ENCODE data around the gene CDCA3. TPM values are rescaled to one million over a fixed set of nuclear protein-coding genes. Genes with fewer than 3 reads are reported as not detected.

CDCA3 gene
- total RNA-seq, 1 donor from 2014 or later = 5.2 TPM

DNA sequence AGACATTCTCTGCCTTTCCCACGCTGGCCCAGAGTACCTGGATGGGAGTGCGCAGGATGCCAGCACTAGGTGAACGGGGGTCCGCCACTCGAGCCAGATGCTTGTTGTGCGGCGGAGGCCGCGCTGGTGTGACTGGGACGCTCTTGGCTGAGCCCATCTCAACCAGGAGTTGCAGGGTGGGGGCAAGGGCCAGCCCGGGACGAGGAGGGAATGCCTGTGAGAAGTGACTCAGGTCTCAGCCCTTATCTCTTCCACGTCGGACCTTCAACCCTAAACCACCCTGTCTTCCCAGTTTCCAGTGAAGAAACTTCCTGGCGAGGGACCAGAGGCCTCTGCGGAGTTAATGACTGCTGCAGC lies 312 bp downstream of the CDCA3 start:
- DNase-seq = no peak
- H3K36me3 Mint-ChIP-seq (ENCODE audit: unreplicated experiment) = no peaks in the 10 kb centered on the region
- peaks cover 11% of the 10 kb centered on the region for H3K9me3 Mint-ChIP-seq (ENCODE audit: unreplicated experiment)
- peaks cover 13% of the 10 kb centered on the region for H3K4me1 Mint-ChIP-seq (ENCODE audit: low read depth, unreplicated experiment)
- peaks cover 10% of the 10 kb centered on the region for H3K27me3 Mint-ChIP-seq (ENCODE audit: unreplicated experiment)
- TF ChIP-seq, protein P1, sequence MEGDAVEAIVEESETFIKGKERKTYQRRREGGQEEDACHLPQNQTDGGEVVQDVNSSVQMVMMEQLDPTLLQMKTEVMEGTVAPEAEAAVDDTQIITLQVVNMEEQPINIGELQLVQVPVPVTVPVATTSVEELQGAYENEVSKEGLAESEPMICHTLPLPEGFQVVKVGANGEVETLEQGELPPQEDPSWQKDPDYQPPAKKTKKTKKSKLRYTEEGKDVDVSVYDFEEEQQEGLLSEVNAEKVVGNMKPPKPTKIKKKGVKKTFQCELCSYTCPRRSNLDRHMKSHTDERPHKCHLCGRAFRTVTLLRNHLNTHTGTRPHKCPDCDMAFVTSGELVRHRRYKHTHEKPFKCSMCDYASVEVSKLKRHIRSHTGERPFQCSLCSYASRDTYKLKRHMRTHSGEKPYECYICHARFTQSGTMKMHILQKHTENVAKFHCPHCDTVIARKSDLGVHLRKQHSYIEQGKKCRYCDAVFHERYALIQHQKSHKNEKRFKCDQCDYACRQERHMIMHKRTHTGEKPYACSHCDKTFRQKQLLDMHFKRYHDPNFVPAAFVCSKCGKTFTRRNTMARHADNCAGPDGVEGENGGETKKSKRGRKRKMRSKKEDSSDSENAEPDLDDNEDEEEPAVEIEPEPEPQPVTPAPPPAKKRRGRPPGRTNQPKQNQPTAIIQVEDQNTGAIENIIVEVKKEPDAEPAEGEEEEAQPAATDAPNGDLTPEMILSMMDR (IDR thresholded peaks at IDR 0.05; ENCODE audit: partially characterized antibody, unreplicated experiment) = no peak
- H3K4me3 Mint-ChIP-seq (ENCODE audit: unreplicated experiment) = peak overlapping the region; percentile 98
- H3K27ac Mint-ChIP-seq (ENCODE audit: unreplicated experiment) = no peak overlapping the region

DNA sequence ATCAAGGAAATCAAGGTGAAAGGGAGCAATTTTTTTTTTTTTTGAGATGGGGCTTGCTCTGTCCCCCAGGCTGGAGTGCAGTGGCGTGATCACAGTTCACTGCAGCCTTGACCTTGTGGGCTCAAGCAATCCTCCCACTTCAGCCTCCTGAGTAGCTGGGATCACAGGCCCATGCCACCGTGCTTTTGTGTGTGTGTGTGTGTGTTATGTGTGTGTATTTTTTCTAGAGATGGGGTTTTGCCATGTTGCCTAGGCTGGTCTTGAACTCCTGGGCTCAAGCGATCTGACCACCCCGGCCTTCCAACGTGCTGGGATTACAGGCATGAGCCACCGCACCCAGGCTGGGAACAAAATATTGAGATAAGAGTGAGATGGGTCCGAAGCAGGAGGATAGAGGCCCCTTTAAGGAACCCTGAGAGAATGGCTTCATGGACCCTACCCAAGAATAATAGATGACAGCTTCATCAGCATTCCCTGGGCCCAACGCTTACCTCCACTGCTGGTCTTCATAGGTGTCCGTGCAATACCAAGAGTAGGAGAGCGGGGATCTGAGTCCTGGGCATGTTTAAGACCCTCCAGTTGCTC lies 1.0 kb downstream of the CDCA3 start:
- Mint-ChIP-seq H3K27ac (ENCODE audit: unreplicated experiment) (peak overlapping the region; percentile 39), H3K4me1 (ENCODE audit: low read depth, unreplicated experiment) (peaks cover 13% of the 10 kb centered on the region), H3K36me3 (ENCODE audit: unreplicated experiment) (no peaks in the 10 kb centered on the region), H3K27me3 (ENCODE audit: unreplicated experiment) (peaks cover 10% of the 10 kb centered on the region), H3K4me3 (ENCODE audit: unreplicated experiment) (peak overlapping the region; percentile 98), H3K9me3 (ENCODE audit: unreplicated experiment) (peaks cover 9% of the 10 kb centered on the region)
- DNase-seq = no peak
- TF ChIP-seq, protein P1 (IDR thresholded peaks at IDR 0.05; ENCODE audit: partially characterized antibody, unreplicated experiment) = no peak

DNA sequence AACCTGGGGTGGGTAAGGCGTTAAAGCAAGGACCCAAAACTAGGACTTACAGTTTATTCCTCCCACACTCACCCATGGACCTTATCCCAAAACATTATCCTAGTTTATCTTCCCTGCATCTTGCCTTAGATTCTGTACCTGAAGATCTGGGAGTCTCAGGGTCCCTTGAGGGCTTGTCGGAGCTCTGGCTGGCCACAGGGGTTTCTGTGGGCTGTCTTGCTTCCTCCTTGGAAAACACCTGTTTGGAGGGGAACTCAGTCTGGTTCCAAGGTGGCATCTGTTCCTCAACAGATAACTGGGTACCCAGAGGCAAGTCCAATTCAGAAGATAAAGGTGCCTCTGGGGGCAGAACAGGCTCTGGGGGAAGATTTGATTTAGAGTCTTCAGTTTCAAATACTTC lies 1.7 kb downstream of the CDCA3 start:
- peaks cover 13% of the 10 kb centered on the region for H3K4me1 Mint-ChIP-seq (ENCODE audit: low read depth, unreplicated experiment)
- no peak overlapping the region for H3K27ac Mint-ChIP-seq (ENCODE audit: unreplicated experiment)
- H3K9me3 Mint-ChIP-seq (ENCODE audit: unreplicated experiment) = peaks cover 9% of the 10 kb centered on the region
- H3K36me3 Mint-ChIP-seq (ENCODE audit: unreplicated experiment) = no peaks in the 10 kb centered on the region
- TF ChIP-seq, protein P1 (IDR thresholded peaks at IDR 0.05; ENCODE audit: partially characterized antibody, unreplicated experiment) = no peak
- DNase-seq = no peak
- peaks cover 15% of the 10 kb centered on the region for H3K27me3 Mint-ChIP-seq (ENCODE audit: unreplicated experiment)
- H3K4me3 Mint-ChIP-seq (ENCODE audit: unreplicated experiment) = no peak overlapping the region

DNA sequence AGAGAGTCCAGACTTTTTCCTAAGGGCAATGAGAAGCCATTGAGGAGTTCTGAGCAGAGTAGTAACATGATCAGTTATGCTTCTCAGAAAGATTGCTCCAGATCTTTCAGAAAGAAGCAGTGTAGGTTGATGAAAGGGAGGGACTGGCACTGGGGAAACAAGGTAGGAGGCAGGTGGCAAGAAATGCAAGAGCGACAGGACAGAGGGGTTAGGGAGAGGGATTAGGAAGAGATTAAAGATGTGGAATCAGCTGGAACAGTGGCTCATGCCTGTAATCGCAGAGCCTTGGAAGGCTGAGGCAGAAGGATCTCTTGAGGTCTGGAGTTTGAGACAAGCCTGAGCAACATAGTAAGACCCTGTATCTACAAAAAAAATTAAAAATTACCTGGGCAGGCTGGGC lies 3.4 kb downstream of the CDCA3 start:
- DNase-seq = no peak
- Mint-ChIP-seq H3K27me3 (ENCODE audit: unreplicated experiment) (peaks cover 17% of the 10 kb centered on the region), H3K9me3 (ENCODE audit: unreplicated experiment) (peaks cover 9% of the 10 kb centered on the region), H3K36me3 (ENCODE audit: unreplicated experiment) (no peaks in the 10 kb centered on the region), H3K27ac (ENCODE audit: unreplicated experiment) (peak overlapping the region; percentile 25), H3K4me1 (ENCODE audit: low read depth, unreplicated experiment) (peaks cover 4% of the 10 kb centered on the region), H3K4me3 (ENCODE audit: unreplicated experiment) (no peak overlapping the region)
- TF ChIP-seq, protein P1 (IDR thresholded peaks at IDR 0.05; ENCODE audit: partially characterized antibody, unreplicated experiment) = no peak

DNA sequence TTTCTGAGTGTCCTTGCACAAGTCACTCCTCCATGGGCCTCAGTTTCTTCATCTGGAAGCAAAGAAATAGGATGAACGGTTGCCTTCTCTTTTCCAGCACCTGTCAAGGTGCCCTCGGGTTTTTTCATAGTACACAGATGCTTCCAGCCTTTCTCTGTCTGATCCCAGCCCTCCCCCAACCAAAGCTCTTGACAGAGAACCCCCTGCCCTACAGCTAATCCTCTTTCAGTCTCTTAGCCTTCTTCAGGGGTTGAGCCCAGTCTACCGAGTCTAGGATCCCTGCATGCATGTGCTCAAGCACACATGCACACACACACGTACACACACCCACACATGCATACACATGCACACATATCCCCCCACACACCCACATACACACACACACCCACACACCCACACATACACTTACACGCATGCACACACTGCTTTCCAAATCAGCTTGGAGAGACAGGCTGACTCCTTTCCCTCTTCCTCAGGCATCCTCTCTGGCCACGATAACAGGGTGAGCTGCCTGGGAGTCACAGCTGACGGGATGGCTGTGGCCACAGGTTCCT lies 4.7 kb downstream of the CDCA3 start:
- no peaks in the 10 kb centered on the region for H3K36me3 Mint-ChIP-seq (ENCODE audit: unreplicated experiment)
- peaks cover 9% of the 10 kb centered on the region for H3K4me1 Mint-ChIP-seq (ENCODE audit: low read depth, unreplicated experiment)
- no peak overlapping the region for H3K4me3 Mint-ChIP-seq (ENCODE audit: unreplicated experiment)
- no peak for DNase-seq
- TF ChIP-seq, protein P1 (IDR thresholded peaks at IDR 0.05; ENCODE audit: partially characterized antibody, unreplicated experiment) = no peak
- H3K27me3 Mint-ChIP-seq (ENCODE audit: unreplicated experiment) = peaks cover 12% of the 10 kb centered on the region
- no peak overlapping the region for H3K27ac Mint-ChIP-seq (ENCODE audit: unreplicated experiment)
- peaks cover 8% of the 10 kb centered on the region for H3K9me3 Mint-ChIP-seq (ENCODE audit: unreplicated experiment)
